ENCODE measurements around the gene SDC1.

DNA sequence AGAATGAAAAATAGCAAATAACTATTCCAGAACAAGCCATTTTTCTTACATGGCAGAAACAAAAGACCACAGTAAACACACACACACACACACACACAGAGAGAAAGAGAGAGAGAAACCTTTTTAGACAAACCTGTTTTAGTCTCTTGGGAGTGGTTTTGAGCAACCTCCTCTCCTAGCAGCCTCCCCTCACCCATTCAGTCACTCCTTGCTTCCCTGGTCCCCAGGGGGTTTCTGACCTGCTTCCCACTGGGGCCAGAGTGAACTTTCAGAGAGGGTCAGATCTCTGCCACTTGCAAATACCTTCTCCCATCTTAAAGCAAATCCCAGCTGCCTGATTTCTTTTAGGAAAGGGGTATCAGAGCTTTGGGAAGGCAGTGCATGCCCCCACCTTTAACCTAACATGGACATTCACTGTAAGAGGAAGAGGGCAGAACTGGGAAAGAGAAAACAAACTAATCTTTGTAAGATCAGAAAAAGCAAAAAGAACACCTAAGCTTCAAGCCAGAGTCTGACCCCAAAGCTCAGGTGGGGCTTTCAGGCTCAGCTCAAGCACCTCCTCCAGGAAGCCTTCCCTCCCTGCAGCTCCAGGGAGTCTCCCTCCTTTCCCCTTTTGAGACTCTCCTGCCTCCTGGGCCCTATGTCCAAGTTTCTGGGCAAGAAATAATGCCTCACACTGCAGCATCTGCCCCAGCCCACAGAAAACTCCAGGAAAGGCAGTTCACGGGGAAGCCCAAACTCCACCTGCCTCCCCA is 2.7 kb downstream of the SDC1 start:
- TF ChIP-seq, protein P1, sequence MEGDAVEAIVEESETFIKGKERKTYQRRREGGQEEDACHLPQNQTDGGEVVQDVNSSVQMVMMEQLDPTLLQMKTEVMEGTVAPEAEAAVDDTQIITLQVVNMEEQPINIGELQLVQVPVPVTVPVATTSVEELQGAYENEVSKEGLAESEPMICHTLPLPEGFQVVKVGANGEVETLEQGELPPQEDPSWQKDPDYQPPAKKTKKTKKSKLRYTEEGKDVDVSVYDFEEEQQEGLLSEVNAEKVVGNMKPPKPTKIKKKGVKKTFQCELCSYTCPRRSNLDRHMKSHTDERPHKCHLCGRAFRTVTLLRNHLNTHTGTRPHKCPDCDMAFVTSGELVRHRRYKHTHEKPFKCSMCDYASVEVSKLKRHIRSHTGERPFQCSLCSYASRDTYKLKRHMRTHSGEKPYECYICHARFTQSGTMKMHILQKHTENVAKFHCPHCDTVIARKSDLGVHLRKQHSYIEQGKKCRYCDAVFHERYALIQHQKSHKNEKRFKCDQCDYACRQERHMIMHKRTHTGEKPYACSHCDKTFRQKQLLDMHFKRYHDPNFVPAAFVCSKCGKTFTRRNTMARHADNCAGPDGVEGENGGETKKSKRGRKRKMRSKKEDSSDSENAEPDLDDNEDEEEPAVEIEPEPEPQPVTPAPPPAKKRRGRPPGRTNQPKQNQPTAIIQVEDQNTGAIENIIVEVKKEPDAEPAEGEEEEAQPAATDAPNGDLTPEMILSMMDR (IDR thresholded peaks at IDR 0.05), result no peak
- no peak for TF ChIP-seq POLR2A (IDR thresholded peaks at IDR 0.05)

Data from right lobe of liver (tissue), 4 donors.